Cerebellar cortex (tissue), 1 donor: ENCODE data around the gene NR2C1.
"Not testable (repeated sequence)": the region's sequence is repeated elsewhere in the genome, so short reads cannot be mapped to it uniquely, and the experiment has no call there.

ENCODE experiments used
- DNase-seq: peaks from one replicate; pipeline ENCODE4 v3.0.0-alpha.2; 2015; ENCODE audit warnings: low spot score

The NR2C1 gene

DNA sequence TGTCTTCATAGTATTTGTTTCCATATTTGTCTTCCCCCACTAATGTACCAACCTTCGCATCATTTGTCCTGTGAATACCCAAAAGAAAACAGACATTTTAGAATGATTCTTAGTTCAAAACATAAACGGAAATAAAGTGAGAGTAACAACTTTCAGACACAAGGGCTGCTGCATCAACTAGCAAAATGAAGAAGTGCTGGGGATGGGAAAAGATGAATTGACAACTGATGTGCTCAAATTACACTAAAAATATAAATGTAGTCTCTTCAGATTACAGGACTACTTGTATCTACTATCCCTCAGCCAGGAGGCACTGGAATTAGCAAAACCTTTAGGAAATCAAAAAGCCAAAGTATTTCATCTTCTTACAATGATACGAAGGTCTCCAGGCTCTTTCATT lies 70.7 kb downstream of the NR2C1 start:
- no peak for DNase-seq

DNA sequence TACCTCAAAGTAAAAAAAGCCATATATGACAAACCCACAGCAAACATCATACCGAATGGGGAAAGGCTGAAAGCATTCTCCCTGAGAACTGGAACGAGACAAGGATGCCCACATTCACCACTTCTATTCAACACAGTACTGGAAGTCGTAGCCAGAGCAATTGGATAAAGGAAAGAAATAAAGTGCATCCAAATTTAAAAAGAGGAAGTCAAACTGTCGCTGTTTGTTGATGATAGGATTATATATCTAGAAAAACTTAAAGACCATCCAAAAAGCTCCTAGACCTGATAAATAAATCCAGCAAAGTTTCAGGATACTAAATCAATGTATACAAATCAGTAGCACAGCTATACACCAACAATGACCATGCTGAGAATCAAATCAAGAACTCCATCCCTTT lies 75.1 kb downstream of the NR2C1 start:
- no peak for DNase-seq

DNA sequence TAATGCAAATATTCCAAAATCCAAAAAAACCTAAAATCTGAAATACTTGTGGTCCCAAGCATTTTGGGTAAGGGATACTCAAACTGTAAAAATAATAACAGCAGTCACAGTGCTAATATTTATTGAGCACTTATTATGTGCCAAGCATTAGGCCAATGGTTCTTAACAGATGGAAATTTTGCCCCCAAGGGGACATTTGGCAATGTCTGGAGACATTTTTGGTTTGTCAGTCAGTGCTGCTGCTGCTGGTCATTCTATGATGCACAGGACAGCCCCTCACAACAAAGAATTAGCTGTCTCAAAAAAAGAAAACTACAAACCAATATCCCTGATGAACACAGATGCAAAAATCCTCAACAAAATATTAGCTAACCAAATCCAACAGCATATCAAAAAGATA lies 75.7 kb downstream of the NR2C1 start:
- no peak for DNase-seq

DNA sequence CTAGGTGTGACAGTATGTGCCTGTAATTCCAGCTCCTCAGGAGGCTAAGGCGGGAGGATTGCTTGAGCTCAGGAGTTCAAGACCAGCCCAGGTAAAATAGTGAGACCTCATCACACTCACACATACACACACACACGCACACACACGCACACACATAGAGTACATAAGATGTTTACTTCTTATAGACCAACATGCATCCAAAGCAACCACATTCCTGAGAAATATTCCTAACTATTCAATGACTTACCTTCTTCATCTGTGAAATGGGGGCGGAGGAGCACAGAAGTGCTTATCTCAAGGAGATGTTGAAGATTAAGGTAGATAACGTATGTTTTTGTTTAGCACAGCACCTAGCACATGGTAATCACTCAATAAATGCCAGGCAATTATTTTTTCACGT lies 76.4 kb downstream of the NR2C1 start:
- no peak for DNase-seq

DNA sequence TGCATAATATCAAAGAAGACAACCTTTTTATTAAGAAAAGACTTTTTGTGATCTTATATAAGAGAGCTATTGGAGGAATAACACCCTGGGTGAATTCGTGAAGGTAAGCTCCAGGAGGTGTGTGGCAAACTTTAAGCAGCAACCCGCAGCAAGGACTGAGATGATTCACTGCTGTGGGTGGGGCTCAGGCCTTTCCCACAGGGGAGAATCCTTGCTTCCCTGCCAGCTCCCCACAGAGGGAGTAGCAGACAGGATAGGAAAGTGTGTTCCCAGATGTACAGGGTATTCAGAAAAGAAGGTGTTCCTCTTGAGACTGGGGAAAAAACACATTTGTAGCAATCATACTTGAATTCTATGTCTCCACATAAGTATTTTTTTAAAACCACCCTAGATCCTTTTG lies 79.1 kb downstream of the NR2C1 start:
- no peak for DNase-seq

DNA sequence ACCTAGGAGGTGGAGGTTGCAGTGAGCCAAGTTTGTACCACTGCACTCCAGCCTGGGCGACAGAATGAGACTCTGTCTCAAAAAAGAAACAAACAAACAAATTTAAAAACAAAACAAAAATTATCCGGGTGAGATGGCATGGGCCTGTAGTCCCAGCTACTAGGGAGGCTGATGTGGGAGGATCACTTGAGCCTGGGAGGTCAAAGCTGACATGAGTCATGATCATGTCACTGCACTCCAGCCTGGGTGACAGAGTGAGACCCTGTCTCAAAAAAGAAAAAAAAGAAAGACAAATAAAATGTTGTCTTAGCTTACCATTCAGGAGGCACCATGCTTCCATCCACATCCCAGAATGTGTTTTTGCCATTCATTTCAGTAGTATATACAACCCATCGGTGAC lies 79.6 kb downstream of the NR2C1 start:
- not testable (repeated sequence) for DNase-seq

DNA sequence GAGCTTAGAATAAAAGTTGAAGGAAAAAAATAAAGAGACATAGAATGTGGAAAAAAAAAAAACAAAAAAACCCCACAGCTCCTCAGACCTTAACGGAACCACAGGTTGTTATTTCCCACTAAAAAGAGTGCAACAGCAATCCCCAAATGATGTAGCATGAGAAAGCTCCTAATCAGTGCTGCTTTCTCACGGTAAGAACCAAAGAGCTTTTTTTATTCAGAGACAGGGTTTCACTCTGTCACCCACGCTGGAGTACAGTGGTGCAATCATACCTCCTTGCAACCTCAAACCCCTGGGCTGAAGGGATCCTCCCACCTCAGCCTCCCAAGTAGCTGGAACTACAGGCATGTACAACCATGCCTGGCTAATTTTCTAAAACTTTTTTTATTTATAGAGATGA lies 83.2 kb downstream of the NR2C1 start:
- no peak for DNase-seq

DNA sequence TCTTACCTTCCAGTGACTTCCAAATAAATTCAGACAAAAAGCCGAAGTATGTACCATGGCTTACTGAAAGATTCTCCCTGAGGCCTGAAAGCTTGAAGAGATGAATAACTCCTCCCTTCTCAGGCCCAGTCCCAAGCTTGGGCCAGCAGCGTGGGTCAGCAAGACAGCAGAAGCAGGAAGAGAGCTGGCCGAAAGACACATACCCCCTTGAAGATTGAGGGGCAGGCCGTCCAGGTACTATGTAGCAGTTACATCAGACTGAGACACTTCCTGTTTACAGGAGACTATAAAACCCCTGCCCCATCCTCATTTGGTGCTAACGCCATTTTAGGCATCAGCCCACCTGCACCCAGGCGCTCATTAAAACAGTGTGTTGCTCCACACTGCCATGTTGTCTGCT lies 84.9 kb downstream of the NR2C1 start:
- DNase-seq: no peak

DNA sequence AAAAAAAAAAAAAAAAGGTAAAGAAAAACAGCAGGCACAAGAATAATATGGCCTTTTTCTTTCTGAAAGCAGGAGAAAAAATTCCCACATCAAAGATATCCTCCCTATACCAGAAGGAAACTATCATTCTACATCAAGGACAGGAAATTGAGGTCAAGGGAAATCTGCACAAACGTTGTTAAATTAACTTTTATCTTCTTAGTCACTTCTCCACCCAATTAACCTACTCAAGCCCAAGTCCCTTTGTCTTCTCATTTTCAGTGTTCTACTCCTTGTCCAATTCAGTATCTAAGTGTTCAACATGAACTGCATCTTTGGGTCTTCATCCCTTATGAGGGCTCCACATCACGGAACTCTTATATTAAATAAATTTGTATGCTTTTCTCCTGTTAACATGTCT lies 85.6 kb downstream of the NR2C1 start:
- no peak for DNase-seq

DNA sequence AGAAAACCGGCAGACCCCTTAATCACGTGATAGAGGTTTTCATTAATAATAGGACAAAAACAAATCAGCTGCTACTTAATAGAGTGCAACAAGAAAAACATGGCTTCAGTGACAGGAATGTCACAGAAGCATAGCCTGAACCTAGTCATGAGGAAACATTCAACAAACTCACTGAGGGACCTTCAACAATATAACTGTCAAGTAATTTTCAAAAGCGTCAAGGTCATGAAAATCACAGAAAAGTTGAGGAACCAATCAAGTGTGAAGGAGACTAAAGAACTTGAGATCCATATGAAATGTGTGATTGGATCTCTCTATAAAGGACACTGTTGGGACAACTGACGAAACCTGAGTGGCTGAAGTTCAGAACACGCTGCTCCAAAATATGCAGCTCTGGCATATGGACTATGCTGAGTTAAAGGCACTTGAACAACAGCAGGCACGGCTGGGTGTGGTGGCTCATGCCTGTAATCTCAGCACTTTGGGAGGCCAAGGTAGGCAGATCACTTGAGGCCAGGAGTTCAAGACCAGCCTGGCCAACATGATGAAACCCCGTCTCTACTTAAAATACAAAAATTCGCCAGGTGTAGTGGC lies 86.2 kb downstream of the NR2C1 start:
- DNase-seq: no peak

DNA sequence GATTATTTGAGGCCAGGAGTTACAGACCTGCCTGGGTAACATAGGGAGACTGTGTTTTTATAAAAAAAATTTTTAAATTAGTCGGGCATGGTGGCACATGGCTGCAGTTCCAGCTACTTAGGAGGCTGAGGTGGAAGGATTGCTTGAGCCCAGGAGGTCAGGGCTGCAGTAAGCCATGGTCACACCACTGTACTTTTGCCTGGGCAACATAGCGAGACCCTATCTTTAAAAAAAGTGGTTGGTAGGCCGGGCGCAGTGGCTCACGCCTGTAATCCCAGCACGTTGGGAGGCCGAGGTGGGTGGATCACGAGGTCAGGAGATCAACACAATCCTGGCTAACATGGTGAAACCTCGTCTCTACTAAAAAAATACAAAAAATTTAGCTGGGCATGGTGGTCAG lies 88.3 kb downstream of the NR2C1 start:
- DNase-seq: not testable (repeated sequence)

DNA sequence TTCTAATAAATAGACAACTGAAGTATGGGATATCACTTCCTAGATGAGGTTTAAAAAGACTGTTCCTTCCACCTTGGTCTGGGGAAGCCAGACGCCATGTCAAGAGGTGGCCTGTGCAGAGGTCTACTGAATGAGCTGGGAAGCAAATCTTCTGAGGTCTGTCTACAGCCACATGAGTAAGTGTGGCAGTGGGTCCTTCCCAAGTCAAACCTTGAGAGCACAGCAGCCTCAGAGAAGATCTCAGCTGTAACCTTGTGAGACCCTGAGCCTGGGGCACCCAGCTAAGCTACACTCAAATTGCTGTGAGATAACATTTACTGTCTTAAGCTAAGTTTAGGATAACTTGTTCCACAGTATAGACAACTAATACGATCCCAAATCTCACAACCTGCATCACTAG lies 90.1 kb downstream of the NR2C1 start:
- DNase-seq: no peak

DNA sequence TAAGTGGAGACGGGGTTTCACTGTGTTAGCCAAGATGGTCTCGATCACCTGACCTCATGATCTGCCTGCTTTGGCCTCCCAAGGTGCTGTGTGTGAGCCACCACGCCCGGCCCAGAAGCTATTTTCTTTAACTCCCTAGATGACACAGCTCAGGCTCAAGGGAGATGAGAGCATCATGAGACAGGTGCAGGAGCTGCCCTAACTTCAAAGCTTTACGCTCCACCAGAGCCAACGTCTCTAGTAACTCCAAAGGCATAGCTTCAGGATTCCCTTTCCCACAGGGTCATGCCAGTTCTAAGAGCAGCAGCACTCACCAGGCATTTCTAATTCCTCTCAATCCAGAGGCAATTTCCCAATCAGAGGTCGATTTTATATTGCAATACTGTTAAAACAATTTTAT lies 91.0 kb downstream of the NR2C1 start:
- no peak for DNase-seq

DNA sequence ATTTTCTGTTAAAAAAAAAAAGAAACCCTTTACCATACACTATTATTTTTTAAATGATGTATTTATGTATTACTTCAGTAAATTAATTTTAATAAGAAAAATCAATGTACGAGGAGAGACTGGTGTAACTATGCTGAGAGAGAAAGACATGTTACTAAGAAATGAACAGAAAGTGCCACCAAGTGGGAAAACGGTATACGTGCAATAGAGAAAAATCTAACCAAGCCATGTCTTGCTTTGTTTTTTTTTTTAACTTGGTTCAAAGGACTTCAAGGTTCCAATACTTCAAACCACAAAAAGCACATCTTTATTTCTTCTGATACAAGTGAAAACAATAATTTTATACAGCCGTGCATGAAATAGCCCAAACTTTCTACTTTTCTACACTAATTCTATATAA lies 92.8 kb downstream of the NR2C1 start:
- peak; percentile 54 for DNase-seq

DNA sequence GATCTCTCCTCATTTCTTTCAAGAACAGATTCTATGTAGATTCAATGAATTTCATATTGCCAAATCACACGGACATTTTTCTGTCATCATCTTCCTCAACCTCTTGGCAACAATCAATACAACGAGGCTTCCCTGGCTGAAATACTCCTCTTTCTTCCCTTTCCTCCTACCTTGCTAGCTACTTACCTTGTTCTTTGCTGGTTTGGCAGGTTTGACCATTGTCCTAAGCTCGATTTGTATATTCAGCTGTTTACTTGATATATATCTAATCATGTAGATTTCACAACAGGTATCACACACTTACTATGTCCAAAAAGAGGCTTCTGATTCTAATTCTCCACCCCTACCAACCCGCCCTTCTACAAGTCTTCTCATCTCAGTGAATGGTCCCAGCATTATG lies 93.5 kb downstream of the NR2C1 start:
- DNase-seq: no peak

DNA sequence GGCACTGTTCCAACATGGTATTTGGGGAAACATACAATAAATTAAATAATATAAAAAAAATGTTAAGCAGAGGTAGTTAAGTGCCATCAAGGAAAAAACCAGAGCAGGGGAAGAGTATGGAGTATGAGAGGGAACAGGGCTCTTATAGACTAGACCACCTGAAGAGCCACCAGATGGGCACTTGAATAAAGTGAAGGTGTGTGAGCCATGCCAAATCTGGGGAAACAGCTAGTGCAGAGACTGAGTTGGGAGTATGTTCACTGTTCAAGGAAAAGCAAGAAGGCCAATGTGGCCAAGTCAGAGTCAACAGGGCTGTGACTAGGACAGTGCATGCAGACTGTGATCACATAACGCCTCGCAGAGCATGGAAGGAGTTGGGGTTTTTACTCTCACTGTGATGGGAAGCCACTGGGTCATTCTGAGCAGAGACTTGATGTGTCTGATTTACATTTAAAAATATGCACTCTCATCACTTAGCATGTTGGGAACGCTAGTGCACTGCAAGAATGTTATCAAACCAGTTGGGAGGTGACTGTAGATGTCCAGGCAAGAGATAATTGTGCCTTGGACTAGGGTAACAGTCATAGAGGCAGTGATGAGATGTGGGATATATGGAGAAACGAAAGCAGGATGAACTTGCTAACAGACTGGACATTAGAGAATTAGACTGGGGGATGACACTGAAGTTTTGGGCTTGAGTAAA lies 95.5 kb downstream of the NR2C1 start:
- DNase-seq: peak; percentile 85

DNA sequence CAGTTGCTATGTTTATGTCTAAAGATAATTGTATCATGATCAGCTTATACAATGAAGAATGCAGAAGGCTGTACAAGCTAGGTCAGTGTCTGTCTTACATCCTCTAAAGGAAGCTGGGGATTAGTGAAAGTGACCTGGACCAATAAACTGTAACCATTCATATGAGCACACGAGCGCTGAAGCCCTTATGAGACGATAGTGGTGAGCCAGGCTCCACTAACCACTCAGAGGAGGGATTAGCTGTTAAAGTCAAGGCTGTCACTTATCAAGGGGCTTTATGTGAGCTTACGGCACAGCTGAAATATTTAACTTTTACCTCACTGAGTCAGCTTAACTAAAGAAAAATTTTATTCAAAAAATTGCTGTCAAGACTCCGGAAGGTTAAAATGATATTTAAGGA lies 100.2 kb downstream of the NR2C1 start:
- DNase-seq: no peak

DNA sequence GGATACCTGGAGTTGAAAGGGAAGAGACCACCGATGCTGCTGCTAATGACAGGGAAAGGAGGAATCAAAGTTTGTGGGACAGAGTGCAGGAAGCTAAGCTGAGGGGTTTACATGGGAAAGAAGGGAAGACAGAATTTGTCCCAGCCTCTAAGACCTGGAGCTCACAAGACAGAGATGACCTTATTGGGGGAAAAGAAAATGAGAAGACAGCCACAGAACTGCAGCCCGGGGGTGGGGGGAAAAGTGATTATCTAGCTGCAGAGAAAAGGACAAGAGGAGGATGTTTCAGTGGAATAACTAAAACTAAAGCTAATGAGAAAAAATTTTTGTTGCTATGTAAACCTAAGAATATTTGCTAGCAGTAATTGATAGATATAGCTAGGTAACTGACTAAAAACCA lies 100.6 kb downstream of the NR2C1 start:
- DNase-seq: no peak

DNA sequence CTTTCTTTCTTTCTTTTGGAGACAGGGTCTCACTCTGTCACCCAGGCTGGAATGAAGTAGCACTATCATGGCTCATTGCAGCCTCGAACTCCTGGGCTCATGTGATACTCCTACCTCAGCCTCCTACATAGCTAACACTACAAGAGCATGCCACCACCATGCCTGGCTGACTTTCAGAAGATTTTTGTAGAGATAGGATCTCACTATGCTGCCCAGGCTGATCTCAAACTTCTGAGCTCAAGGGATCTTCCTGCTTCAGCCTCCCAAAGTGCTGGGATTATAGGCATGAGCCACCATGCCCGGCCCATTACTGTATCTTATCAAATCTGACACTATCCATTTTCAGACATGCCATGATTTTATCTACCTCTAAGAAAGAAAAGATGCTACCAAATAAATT lies 101.5 kb downstream of the NR2C1 start:
- DNase-seq: no peak

DNA sequence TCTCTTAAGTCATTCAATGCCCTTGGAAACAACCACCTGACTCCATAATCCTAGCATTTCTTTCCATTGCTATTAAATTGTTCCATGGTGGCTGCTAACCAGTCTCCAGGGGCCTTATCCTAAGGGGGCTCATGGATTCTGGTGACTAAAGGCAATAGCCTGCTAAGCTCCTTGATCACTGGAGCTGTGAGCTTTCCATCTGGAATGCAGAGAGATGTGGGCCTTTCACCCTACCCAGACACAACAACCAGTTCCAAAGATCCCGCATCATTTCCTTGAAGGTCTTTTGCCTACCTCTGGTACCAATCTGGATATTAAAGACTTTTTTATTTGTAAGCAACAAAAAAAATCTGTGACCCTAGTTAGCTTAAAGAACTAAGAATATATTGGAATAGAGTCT lies 102.9 kb downstream of the NR2C1 start:
- DNase-seq: no peak
